Subcutaneous adipose tissue (tissue), 4 donors: ENCODE measurements around the gene RHBDF2. TPM values are rescaled to one million over a fixed set of nuclear protein-coding genes. Genes with fewer than 3 reads are reported as not detected.

Experiments used
- CTCF ChIP-seq: fragments of 450-650 bp; IDR thresholded peaks from one replicate; pipeline ENCODE4 v1.5.1; 2016; ENCODE audit warnings: low read depth, mild to moderate bottlenecking, control low read depth, antibody characterized with exemption, moderate library complexity
- total RNA-seq, 4 donors: library from RNA; depleted of rRNA; stranded (reverse); fragments of >200 nt; gene quantifications; one replicate each; pipeline ENCODE4 v1.1.0, GENCODE V29; 2016

RHBDF2 gene
- total RNA-seq, 4 donors from 2014 or later, result 23.2 to 68.0 (median 37.2) TPM

- no peak for TF ChIP-seq CTCF
These were observed 12.1 kb upstream of the RHBDF2 start for GRCh38 chr17:76513306-76513692.

- no peak for TF ChIP-seq CTCF
These were observed 11.4 kb upstream of the RHBDF2 start for GRCh38 chr17:76512366-76513305.

- no peak for TF ChIP-seq CTCF
These were observed 10.6 kb upstream of the RHBDF2 start for GRCh38 chr17:76511668-76512365.

- TF ChIP-seq CTCF, result no peak
These were observed 9.6 kb upstream of the RHBDF2 start for GRCh38 chr17:76510831-76511244.

- no peak for TF ChIP-seq CTCF
These were observed 5.5 kb upstream of the RHBDF2 start for GRCh38 chr17:76506408-76507345.

GRCh38 chr17:76504117-76504516, 2.9 kb upstream of the RHBDF2 start:
- no peak for TF ChIP-seq CTCF
